ENCODE results near the gene EFCAB5. TPM values are rescaled to one million over a fixed set of nuclear protein-coding genes. Genes with fewer than 3 reads are reported as not detected.

EFCAB5 gene
- total and polyA plus RNA-seq, 2 of the 8 experiments (the other 6 are each of a cell fraction or from before 2014, with no cell fraction given), result 0.05 to 0.34 TPM

GRCh38 chr17:29929533-29930408, 11.7 kb upstream of the EFCAB5 start, which contains the start of gene SSH2 (continued):
- TF ChIP-seq CHD7 (IDR thresholded peaks at IDR 0.05; ENCODE audit: insufficient replicate concordance, low read length) (no peak), POLR2AphosphoS5 (IDR thresholded peaks at IDR 0.05; ENCODE audit: low read depth, low read length) (no peak), EGR1 (IDR thresholded peaks at IDR 0.05; ENCODE audit: borderline replicate concordance, low read depth, low read length) (peak; percentile 25; the same call in 1 of the 2 replicates), GABPA (IDR thresholded peaks at IDR 0.05; ENCODE audit: borderline replicate concordance, insufficient read depth, low read length) (no peak), CEBPB (IDR thresholded peaks at IDR 0.05; ENCODE audit: low read depth, low read length) (no peak), SP2 (IDR thresholded peaks at IDR 0.05; ENCODE audit: low read length) (no peak), POU5F1 (IDR thresholded peaks at IDR 0.05; ENCODE audit: low read depth, low read length) (no peak), RXRA (IDR thresholded peaks at IDR 0.05; ENCODE audit: insufficient read depth, low read depth, low read length) (no peak), BRCA1 (IDR thresholded peaks at IDR 0.05; ENCODE audit: low read depth, low read length) (no peak), KDM1A (IDR thresholded peaks at IDR 0.05; ENCODE audit: borderline replicate concordance, low read length) (no peak), SRF (IDR thresholded peaks at IDR 0.05; ENCODE audit: low read depth, low read length) (no peak)
